ENCODE data around the gene COMMD1. TPM values are rescaled to one million over a fixed set of nuclear protein-coding genes. Genes with fewer than 3 reads are reported as not detected.
A peak's percentile ranks its signal among the peaks of the same experiment; 100 is the strongest.

Gene COMMD1
- total RNA-seq, 1 donor from 2014 or later, result 33.0 TPM

- Mint-ChIP-seq H3K4me1 (ENCODE audit: low read depth) (no peaks in the 10 kb centered on the region), H3K27me3 (no peaks in the 10 kb centered on the region), H3K27ac (peak overlapping the region; percentile 49), H3K9me3 (ENCODE audit: low read depth) (no peaks in the 10 kb centered on the region), H3K4me3 (ENCODE audit: low read depth) (no peak overlapping the region), H3K36me3 (ENCODE audit: insufficient read depth) (no peaks in the 10 kb centered on the region)
- TF ChIP-seq, protein P1, sequence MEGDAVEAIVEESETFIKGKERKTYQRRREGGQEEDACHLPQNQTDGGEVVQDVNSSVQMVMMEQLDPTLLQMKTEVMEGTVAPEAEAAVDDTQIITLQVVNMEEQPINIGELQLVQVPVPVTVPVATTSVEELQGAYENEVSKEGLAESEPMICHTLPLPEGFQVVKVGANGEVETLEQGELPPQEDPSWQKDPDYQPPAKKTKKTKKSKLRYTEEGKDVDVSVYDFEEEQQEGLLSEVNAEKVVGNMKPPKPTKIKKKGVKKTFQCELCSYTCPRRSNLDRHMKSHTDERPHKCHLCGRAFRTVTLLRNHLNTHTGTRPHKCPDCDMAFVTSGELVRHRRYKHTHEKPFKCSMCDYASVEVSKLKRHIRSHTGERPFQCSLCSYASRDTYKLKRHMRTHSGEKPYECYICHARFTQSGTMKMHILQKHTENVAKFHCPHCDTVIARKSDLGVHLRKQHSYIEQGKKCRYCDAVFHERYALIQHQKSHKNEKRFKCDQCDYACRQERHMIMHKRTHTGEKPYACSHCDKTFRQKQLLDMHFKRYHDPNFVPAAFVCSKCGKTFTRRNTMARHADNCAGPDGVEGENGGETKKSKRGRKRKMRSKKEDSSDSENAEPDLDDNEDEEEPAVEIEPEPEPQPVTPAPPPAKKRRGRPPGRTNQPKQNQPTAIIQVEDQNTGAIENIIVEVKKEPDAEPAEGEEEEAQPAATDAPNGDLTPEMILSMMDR (IDR thresholded peaks at IDR 0.05; ENCODE audit: unreplicated experiment), result no peak
- no peak for DNase-seq (ENCODE audit: low spot score, unreplicated experiment)
Measured at GRCh38 chr2:62181843-62182242, 276.4 kb downstream of the COMMD1 start.

GRCh38 chr2:62184512-62185230 lies 279.2 kb downstream of the COMMD1 start:
- TF ChIP-seq, protein P1 (IDR thresholded peaks at IDR 0.05; ENCODE audit: unreplicated experiment), result no peak
- Mint-ChIP-seq H3K27me3 (no peaks in the 10 kb centered on the region), H3K27ac (no peak overlapping the region), H3K4me3 (ENCODE audit: low read depth) (no peak overlapping the region), H3K9me3 (ENCODE audit: low read depth) (no peaks in the 10 kb centered on the region), H3K4me1 (ENCODE audit: low read depth) (peaks cover 3% of the 10 kb centered on the region), H3K36me3 (ENCODE audit: insufficient read depth) (no peaks in the 10 kb centered on the region)
- DNase-seq (ENCODE audit: low spot score, unreplicated experiment), result no peak

Other genes starting within 250 kb of the COMMD1 start
- 19.0 and 23.7 TPM in 2 replicates for gene FAM161A, start 51.6 kb upstream of the COMMD1 start, total RNA-seq
- 166 and 167 TPM in 2 replicates for gene CCT4, start 17.0 kb upstream of the COMMD1 start, total RNA-seq